K562 (cell line): ENCODE measurements around the gene COL15A1. TPM values are rescaled to one million over a fixed set of nuclear protein-coding genes. Genes with fewer than 3 reads are reported as not detected.
A peak's percentile ranks its signal among the peaks of the same experiment; 100 is the strongest.

Experiments used
- ATAC-seq: fragments of 200-7000 bp; cut with Tn5 transposase; 3 replicates; pipeline ENCODE4 v1.9.1; 2020; ENCODE audit warnings: moderate library complexity
- BruUV-seq: library from RNA; stranded (reverse); fragments of 400-500 nt; replicated peaks from 2 replicates; lab custom pipeline; 2021; lab: Mats Ljungman, UMichigan
- CTCF ChIA-PET: fragments of 300-600 bp; formaldehyde crosslinking; extraction: SDS; loops from one replicate; lab custom pipeline; 2021; ENCODE audit warnings: low intra/inter-chr PET ratio; lab: Yijun Ruan, JAX
- POLR2A ChIA-PET: fragments of 300-600, 350-650 bp; sonication (Branson Sonifier 250); formaldehyde crosslinking; extraction: SDS; loops from one replicate; lab custom pipeline; 2021; ENCODE audit warnings: antibody characterized with exemption, inconsistent platforms; lab: Yijun Ruan, JAX
- DNase-seq, 4 experiments: peaks; one replicate each; pipeline versions ENCODE4 v3.0.0 to v3.0.0-alpha.2; 2011 to 2018; ENCODE audit warnings: low spot score in 3 of 4, mixed read lengths in 3 of 4; ENCODE audit errors: extremely low read depth in 1 of 4
- FAIRE-seq: peaks from 2 replicates; lab custom pipeline; 2011; peaks lifted over from hg19 to GRCh38; lab: Jason Lieb, UNC
- H2AFZ ChIP-seq: 2 replicates; pipeline ENCODE4 v1.6.0; 2011; ENCODE audit warnings: low read depth, low read length, control low read depth, inconsistent platforms
- H3K27ac ChIP-seq: fragments of 200-600 bp; 3 replicates; pipeline ENCODE4 v1.8.0; 2011; ENCODE audit warnings: low read depth, mild to moderate bottlenecking, control low read depth, inconsistent platforms, low read length, moderate library complexity, mixed read lengths; ENCODE audit errors: extremely low read depth
- H3K27me3 ChIP-seq, 2 experiments: fragments of 300-600 bp in 1 of 2; 2 replicates in 1 of 2; 3 replicates in 1 of 2; pipeline versions ENCODE4 v1.6.0 to v1.8.0; 2011; ENCODE audit warnings: inconsistent platforms in 2 of 2, low read length in 2 of 2, mild to moderate bottlenecking in 1 of 2, mixed read lengths in 1 of 2, moderate library complexity in 1 of 2; ENCODE audit not compliant: control insufficient read depth in 2 of 2, insufficient read depth in 2 of 2
- H3K36me3 ChIP-seq: fragments of 300-600 bp; 3 replicates; pipeline ENCODE4 v1.8.0; 2011; ENCODE audit warnings: mild to moderate bottlenecking, low read length, inconsistent platforms; ENCODE audit not compliant: control insufficient read depth, insufficient read depth
- H3K4me1 ChIP-seq, 2 experiments: fragments of 200-600 bp in 1 of 2; replicated peaks in 1 of 2; 2 replicates in 1 of 2; 3 replicates in 1 of 2; pipeline versions ENCODE4 v1.5.1 to v1.8.0; 2011; ENCODE audit warnings: inconsistent platforms in 2 of 2, low read length in 2 of 2, mild to moderate bottlenecking in 1 of 2, mixed read lengths in 1 of 2, moderate library complexity in 1 of 2; ENCODE audit not compliant: control insufficient read depth in 2 of 2, insufficient read depth in 2 of 2
- H3K4me2 ChIP-seq: 2 replicates; pipeline ENCODE4 v1.6.1; 2011; ENCODE audit warnings: low read length, control low read depth, inconsistent platforms, mixed read lengths; ENCODE audit not compliant: insufficient read depth
- H3K4me3 ChIP-seq: fragments of 200-600 bp; sonication (generic), shearing (Covaris generic); 2 replicates; pipeline ENCODE4 v1.5.1; 2016; ENCODE audit warnings: control low read depth, inconsistent platforms
- H3K79me2 ChIP-seq: fragments of 200-600 bp; 3 replicates; pipeline ENCODE4 v1.8.0; 2011; ENCODE audit warnings: low read length, inconsistent platforms; ENCODE audit not compliant: control insufficient read depth, insufficient read depth
- H3K9ac ChIP-seq, 2 experiments: 2 replicates each; pipeline versions ENCODE4 v1.6.0 to v1.6.1; 2011; ENCODE audit warnings: low read depth in 2 of 2, low read length in 2 of 2, control low read depth in 1 of 2, inconsistent platforms in 1 of 2, mild to moderate bottlenecking in 1 of 2, mixed read lengths in 1 of 2; ENCODE audit not compliant: insufficient read depth in 1 of 2
- H3K9me1 ChIP-seq: one replicate; pipeline ENCODE4 v1.6.0; 2011; ENCODE audit warnings: inconsistent platforms, mild to moderate bottlenecking, low read length, moderate library complexity; ENCODE audit not compliant: control insufficient read depth, insufficient read depth
- H3K9me3 ChIP-seq: replicated peaks from 2 replicates; pipeline ENCODE4 v1.5.1; 2011; ENCODE audit warnings: low read depth, low read length, inconsistent platforms; ENCODE audit not compliant: control insufficient read depth, insufficient read depth
- H4K20me1 ChIP-seq: replicated peaks from 2 replicates; pipeline ENCODE4 v1.6.1; 2011; ENCODE audit warnings: low read length, inconsistent platforms, mixed read lengths; ENCODE audit not compliant: control insufficient read depth, insufficient read depth
- CLOCK ChIP-seq: fragments of 250-450 bp; sonication (Bioruptor Pico); IDR thresholded peaks from 2 replicates; pipeline ENCODE4 v1.4.0; 2020; ENCODE audit warnings: mild to moderate bottlenecking, moderate library complexity, borderline replicate concordance
- DPF2 ChIP-seq: fragments of 450-650 bp; IDR thresholded peaks from 2 replicates; pipeline ENCODE4 v1.6.1; 2016
- EP400 ChIP-seq: fragments of 450-650 bp; IDR thresholded peaks from 2 replicates; pipeline ENCODE4 v1.6.1; 2017; ENCODE audit warnings: antibody characterized with exemption, mild to moderate bottlenecking, moderate library complexity
- FOXO4 ChIP-seq: fragments of 450-650 bp; formaldehyde crosslinking; IDR thresholded peaks from 2 replicates; pipeline ENCODE4 v1.4.0; 2020; ENCODE audit warnings: mild to moderate bottlenecking, moderate library complexity
- HCFC1 ChIP-seq: IDR thresholded peaks from 2 replicates; pipeline ENCODE4 v1.6.1; 2012; ENCODE audit warnings: low read depth, low read length, improper control_type of control experiment
- HNRNPH1 ChIP-seq: fragments of 200-400 bp; formaldehyde crosslinking; optimal IDR thresholded peaks from 2 replicates; pipeline ENCODE3; 2017; ENCODE audit warnings: low read depth, mild to moderate bottlenecking, low read length, moderate library complexity
- MAZ ChIP-seq, 2 experiments: fragments of 450-650 bp in 1 of 2; sonication (generic) in 1 of 2; formaldehyde crosslinking; IDR thresholded peaks in 1 of 2; conservative IDR thresholded peaks in 1 of 2; 2 replicates each; pipeline versions ENCODE4 v1.4.0 to v1.5.0; 2020; ENCODE audit warnings: mild to moderate bottlenecking in 1 of 2, missing genetic modification reagents in 1 of 2
- MBD1 ChIP-seq: fragments of 250-450 bp; sonication (Bioruptor Pico); IDR thresholded peaks from 2 replicates; pipeline ENCODE4 v1.8.0; 2022; ENCODE audit warnings: inconsistent platforms
- NR2C2 ChIP-seq, 2 experiments: fragments of 200-800 bp in 1 of 2; sonication (Bioruptor generic) in 1 of 2; sonication (generic) in 1 of 2; formaldehyde crosslinking in 1 of 2; IDR thresholded peaks; 2 replicates each; pipeline versions ENCODE4 v1.6.1 to v1.8.0; 2016 to 2022; ENCODE audit warnings: mild to moderate bottlenecking in 1 of 2, missing compliant biosample characterization in 1 of 2, missing genetic modification characterization in 1 of 2, missing genetic modification reagents in 1 of 2
- SMAD3 ChIP-seq: fragments of 450-650 bp; formaldehyde crosslinking; conservative IDR thresholded peaks from 2 replicates; pipeline ENCODE4 v1.4.0; 2020; ENCODE audit warnings: mild to moderate bottlenecking
- TCF3 ChIP-seq: sonication (generic); formaldehyde crosslinking; IDR thresholded peaks from 2 replicates; pipeline ENCODE4 v1.4.0; 2020; ENCODE audit warnings: mild to moderate bottlenecking, missing genetic modification reagents
- ZNF436 ChIP-seq: fragments of 250-450, 450-650 bp; sonication (Bioruptor Pico); formaldehyde crosslinking; IDR thresholded peaks from 2 replicates; pipeline ENCODE4 v1.7.0; 2020; ENCODE audit warnings: mild to moderate bottlenecking
- ZNF76 ChIP-seq: fragments of 250-450 bp; sonication (Bioruptor Pico); IDR thresholded peaks from 2 replicates; pipeline ENCODE4 v1.4.0; 2020; ENCODE audit warnings: mild to moderate bottlenecking, moderate library complexity, borderline replicate concordance
- WGBS: fragments of 100-300 bp; shearing (Covaris generic); methylation state at CpG from one replicate; pipeline ENCODE4 v1.1.6; 2016; ENCODE audit warnings: low coverage, mixed read lengths; ENCODE audit not compliant: insufficient coverage; ENCODE audit errors: missing lambda C conversion rate; 5-methylcytosine and 5-hydroxymethylcytosine counted together
- in situ Hi-C: fragments of 300-500 bp; cut with MboI; formaldehyde crosslinking; loops from 4 replicates; pipeline ENCODE4 v1.15.0; 2018; ENCODE audit warnings: inconsistent platforms, mixed read lengths
- intact Hi-C: fragments of 100-400 bp; cut with micrococcal nuclease; formaldehyde crosslinking; loops from 2 replicates; pipeline ENCODE4 v1.14.2; 2022
- polyA plus RNA-seq, 8 experiments: library from polyadenylated mRNA; depleted of rRNA in 4 of 8; stranded (reverse) in 5 of 8; unstranded in 3 of 8; fragments of >200 nt; fragmentation: Nextera tagmentation in 2 of 8; fragmentation: Illumina TruSeq in 1 of 8; extraction: Ambion mirVana in 2 of 8; extraction: Trizol in 1 of 8; gene quantifications; 2 replicates each; pipeline versions ENCODE4 v1.2.1 to v1.2.3, GENCODE V29; 2011 to 2014; ENCODE audit warnings: inconsistent platforms in 1 of 8, missing spikeins in 1 of 8
- total RNA-seq, 7 experiments: library from RNA; depleted of rRNA in 6 of 7; stranded (reverse); fragments of >200 nt in 6 of 7; fragmentation: Illumina TruSeq in 2 of 7; extraction: Trizol in 2 of 7; gene quantifications; 2 replicates each; pipeline versions ENCODE4 v1.2.1 to v1.2.3, GENCODE V29; 2011 to 2021; ENCODE audit warnings: low replicate concordance in 1 of 7

COL15A1 gene
- total and polyA plus RNA-seq, 9 of the 15 experiments (the other 6 are each of a cell fraction or from before 2014, with no cell fraction given) = 0.46 to 5.1 (median 2.6) TPM

GRCh38 chr9:98906273-98907040, 37.2 kb upstream of the COL15A1 start:
- H3K4me2 ChIP-seq = no peak overlapping the region; the same call in 1 of the 2 replicates
- ATAC-seq (peak; percentile 68), FAIRE-seq (peak; percentile 54), DNase-seq (peak; percentile 63 to 84 (median 68))
- no peaks in the 10 kb centered on the region for H3K36me3 ChIP-seq
- CTCF ChIA-PET = no interaction called here
- H3K27me3 ChIP-seq = no peaks in the 10 kb centered on the region
- 44% methylated on average over 8 of the region's 8 CpGs for WGBS
- no peaks in the 10 kb centered on the region for H3K9me3 ChIP-seq
- no TSS peak for BruUV-seq
- H3K9ac ChIP-seq = peak overlapping the region in 1 of 2 experiments; percentile 62; a peak in 1 of 4 replicates
- POLR2A ChIA-PET = interaction anchor here (0.7 to 1.4 kb wide), 5 partner anchors 10 to 57 kb away, joined by 3 to 6 read pairs (median 3); no protein-coding TSS in a partner anchor
- peaks cover 7 to 39% of the 10 kb centered on the region in 2 experiments for H3K4me1 ChIP-seq
- no peaks in the 10 kb centered on the region for H4K20me1 ChIP-seq
- no peaks in the 10 kb centered on the region for H3K9me1 ChIP-seq
- no peak overlapping the region for H3K4me3 ChIP-seq
- H2AFZ ChIP-seq = peak overlapping the region; percentile 54; the same call in 1 of the 2 replicates
- intact Hi-C loops (loop anchor here (5.0 kb wide), 2 partner anchors 99 to 739 kb away; partner anchors contain the start of gene GALNT12), in situ Hi-C loops (no loop called here)
- no peak overlapping the region for H3K27ac ChIP-seq
- H3K79me2 ChIP-seq = no peaks in the 10 kb centered on the region
- TF ChIP-seq CLOCK (CRISPR knock-in tag) (no peak), MBD1 (CRISPR knock-in tag) (no peak), NR2C2 (CRISPR knock-in tag; IDR thresholded peaks at IDR 0.05) (no peak), NR2C2 (tag; IDR thresholded peaks at IDR 0.05) (no peak), ZNF436 (CRISPR knock-in tag) (no peak), SMAD3 (CRISPR knock-in tag) (no peak), TCF3 (no peak; the same call in 1 of the 2 replicates), HNRNPH1 (no peak), HCFC1 (no peak), EP400 (no peak), ZNF76 (CRISPR knock-in tag) (no peak), FOXO4 (CRISPR knock-in tag) (no peak), DPF2 (peak; percentile 62), MAZ (CRISPR knock-in tag; conservative IDR thresholded peaks at IDR 0.05 in 1 of 2, IDR thresholded peaks at IDR 0.05 in 1 of 2) (0 out of 4 replicates have a peak, but pooled peaks of 1 of the 2 experiments have one; percentile 32)
